BLaER1 (cell line): ENCODE results near the gene CACNA1D.

ENCODE experiments used
- H3K27ac ChIP-seq: shearing (Covaris generic); formaldehyde crosslinking; 2 replicates; pipeline ENCODE4 v1.8.1; 2022
- H3K27me3 ChIP-seq: shearing (Covaris generic); formaldehyde crosslinking; 2 replicates; pipeline ENCODE4 v1.8.1; 2022
- H3K36me3 ChIP-seq: shearing (Covaris generic); formaldehyde crosslinking; 2 replicates; pipeline ENCODE4 v1.8.1; 2022
- H3K4me1 ChIP-seq: shearing (Covaris generic); formaldehyde crosslinking; 2 replicates; pipeline ENCODE4 v1.8.1; 2022
- H3K4me2 ChIP-seq: shearing (Covaris generic); formaldehyde crosslinking; 2 replicates; pipeline ENCODE4 v1.8.1; 2022
- H3K4me3 ChIP-seq: shearing (Covaris generic); formaldehyde crosslinking; 2 replicates; pipeline ENCODE4 v1.8.1; 2022
- H3K9ac ChIP-seq: shearing (Covaris generic); formaldehyde crosslinking; 2 replicates; pipeline ENCODE4 v1.8.1; 2022
- H3K9me3 ChIP-seq: shearing (Covaris generic); formaldehyde crosslinking; 2 replicates; pipeline ENCODE4 v1.8.1; 2022
- H4K20me1 ChIP-seq: shearing (Covaris generic); formaldehyde crosslinking; 2 replicates; pipeline ENCODE4 v1.8.1; 2022
- Cebpa-rat ChIP-seq: shearing (Covaris generic); IDR thresholded peaks from 2 replicates; pipeline ENCODE4 v1.8.1; 2022

The CACNA1D gene

GRCh38 chr3:53729618-53730017 lies 235.2 kb downstream of the CACNA1D start:
- Histone ChIP-seq H3K9ac (no peak overlapping the region), H3K27ac (no peak overlapping the region), H4K20me1 (no peaks in the 10 kb centered on the region), H3K27me3 (no peaks in the 10 kb centered on the region), H3K4me2 (no peak overlapping the region), H3K36me3 (no peaks in the 10 kb centered on the region), H3K9me3 (no peaks in the 10 kb centered on the region), H3K4me3 (no peak overlapping the region), H3K4me1 (peaks cover 20% of the 10 kb centered on the region)
- no peak for TF ChIP-seq Cebpa-rat

DNA sequence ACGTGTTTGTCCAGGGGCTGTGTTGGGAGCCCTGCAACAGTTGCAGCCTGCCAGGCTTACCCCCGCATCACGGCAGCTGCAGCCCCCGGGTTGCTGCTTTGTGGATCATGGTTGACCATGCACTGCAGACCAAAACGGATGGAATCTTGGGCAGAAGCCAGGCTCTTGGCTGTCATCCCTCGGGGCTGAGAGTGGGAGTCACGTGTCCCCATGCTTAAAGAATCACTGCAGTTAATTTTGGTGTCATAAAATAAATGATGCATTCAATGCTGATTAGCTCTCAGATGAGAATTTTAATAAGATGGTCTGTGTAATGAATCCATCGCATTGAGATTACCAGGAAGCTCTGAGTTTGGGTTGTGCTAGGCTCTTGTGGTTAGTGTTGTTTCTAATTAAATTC lies 236.2 kb downstream of the CACNA1D start:
- TF ChIP-seq Cebpa-rat = no peak
- Histone ChIP-seq H3K4me3 (no peak overlapping the region), H3K4me1 (peaks cover 20% of the 10 kb centered on the region), H3K27me3 (no peaks in the 10 kb centered on the region), H4K20me1 (no peaks in the 10 kb centered on the region), H3K4me2 (peak overlapping the region; percentile 59), H3K36me3 (no peaks in the 10 kb centered on the region), H3K9ac (no peak overlapping the region), H3K27ac (no peak overlapping the region), H3K9me3 (no peaks in the 10 kb centered on the region)

DNA sequence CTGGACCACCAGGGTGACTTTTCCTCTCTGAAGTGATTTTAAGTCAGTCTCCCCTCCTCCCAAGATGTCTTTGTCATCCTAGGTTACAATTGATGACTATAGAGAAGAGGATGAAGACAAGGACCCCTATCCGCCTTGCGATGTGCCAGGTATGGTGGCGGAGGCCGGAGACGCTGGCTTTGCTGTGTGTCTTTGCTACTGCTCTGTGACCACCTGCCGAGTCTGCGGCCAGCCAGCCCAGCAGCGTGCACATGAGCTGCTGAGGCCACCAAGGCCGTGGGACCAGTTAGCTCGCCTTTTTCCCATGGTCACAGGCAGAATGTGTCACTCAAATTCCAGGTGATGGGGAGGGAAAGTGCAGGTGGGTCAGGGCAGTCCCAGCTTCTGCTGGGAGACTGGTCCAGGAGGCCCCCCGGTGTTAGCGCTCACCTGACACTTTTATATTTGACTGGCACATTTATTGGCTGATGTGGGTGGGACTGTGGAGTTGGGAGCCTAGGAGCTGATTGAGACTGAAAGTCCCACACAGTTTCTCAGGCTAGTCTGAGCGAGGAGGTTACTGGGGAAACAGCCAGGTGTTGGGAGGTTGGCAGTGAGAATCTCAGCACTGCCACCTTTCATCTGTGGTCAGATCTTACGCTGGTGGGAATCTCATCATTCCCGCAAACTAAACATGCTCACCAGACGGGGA lies 237.7 kb downstream of the CACNA1D start:
- H3K4me2 ChIP-seq = no peak overlapping the region
- no peaks in the 10 kb centered on the region for H3K36me3 ChIP-seq
- no peak overlapping the region for H3K9ac ChIP-seq
- TF ChIP-seq Cebpa-rat = no peak
- no peaks in the 10 kb centered on the region for H3K27me3 ChIP-seq
- H3K27ac ChIP-seq = no peak overlapping the region
- H3K4me1 ChIP-seq = peaks cover 20% of the 10 kb centered on the region
- no peaks in the 10 kb centered on the region for H4K20me1 ChIP-seq
- H3K9me3 ChIP-seq = no peaks in the 10 kb centered on the region
- H3K4me3 ChIP-seq = no peak overlapping the region

DNA sequence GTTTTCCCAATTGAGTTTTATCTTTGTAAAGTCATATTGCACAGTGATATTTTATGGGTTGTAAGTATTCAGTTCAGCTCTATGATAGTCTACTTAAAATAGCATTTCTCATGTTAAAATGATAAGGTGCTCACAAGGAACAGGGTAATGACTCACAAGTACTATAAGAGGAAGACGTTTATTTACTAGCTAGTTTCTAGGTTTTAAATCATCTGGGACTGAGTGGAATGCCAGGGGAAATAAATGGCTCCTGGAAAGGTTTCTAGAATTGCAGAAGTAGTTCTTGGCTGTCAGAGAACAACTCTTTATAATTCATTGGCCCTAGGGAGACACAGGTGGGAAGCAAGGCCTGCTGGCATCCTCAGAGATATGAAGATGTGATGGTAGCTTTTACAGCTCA lies 239.0 kb downstream of the CACNA1D start:
- Histone ChIP-seq H3K27me3 (no peaks in the 10 kb centered on the region), H3K9ac (no peak overlapping the region), H3K9me3 (no peaks in the 10 kb centered on the region), H4K20me1 (no peaks in the 10 kb centered on the region), H3K36me3 (no peaks in the 10 kb centered on the region), H3K4me1 (peaks cover 20% of the 10 kb centered on the region), H3K27ac (no peak overlapping the region), H3K4me3 (no peak overlapping the region), H3K4me2 (no peak overlapping the region)
- no peak for TF ChIP-seq Cebpa-rat

- no peaks in the 10 kb centered on the region for H3K36me3 ChIP-seq
- H4K20me1 ChIP-seq = no peaks in the 10 kb centered on the region
- no peaks in the 10 kb centered on the region for H3K4me1 ChIP-seq
- no peak overlapping the region for H3K4me3 ChIP-seq
- no peak for TF ChIP-seq Cebpa-rat
- H3K9me3 ChIP-seq = no peaks in the 10 kb centered on the region
- H3K4me2 ChIP-seq = no peak overlapping the region
- H3K27ac ChIP-seq = no peak overlapping the region
- no peak overlapping the region for H3K9ac ChIP-seq
- no peaks in the 10 kb centered on the region for H3K27me3 ChIP-seq
Measured at GRCh38 chr3:53739966-53740365, 245.6 kb downstream of the CACNA1D start.

GRCh38 chr3:53740956-53741355 lies 246.5 kb downstream of the CACNA1D start:
- TF ChIP-seq Cebpa-rat = no peak
- H3K4me2 ChIP-seq = no peak overlapping the region

GRCh38 chr3:53744351-53744750 lies 249.9 kb downstream of the CACNA1D start:
- no peak overlapping the region for H3K9ac ChIP-seq
- H3K27me3 ChIP-seq = no peaks in the 10 kb centered on the region
- no peaks in the 10 kb centered on the region for H4K20me1 ChIP-seq
- peaks cover 5% of the 10 kb centered on the region; the same call in 1 of the 2 replicates for H3K9me3 ChIP-seq
- H3K36me3 ChIP-seq = no peaks in the 10 kb centered on the region
- TF ChIP-seq Cebpa-rat = no peak
- no peak overlapping the region for H3K27ac ChIP-seq
- H3K4me1 ChIP-seq = no peaks in the 10 kb centered on the region
- no peak overlapping the region for H3K4me2 ChIP-seq
- no peak overlapping the region for H3K4me3 ChIP-seq

More at GRCh38 chr3:53740956-53741355, 246.5 kb downstream of the CACNA1D start:
- Histone ChIP-seq H3K27me3 (no peaks in the 10 kb centered on the region), H3K4me1 (no peaks in the 10 kb centered on the region), H3K4me3 (no peak overlapping the region), H4K20me1 (no peaks in the 10 kb centered on the region), H3K9ac (no peak overlapping the region), H3K27ac (no peak overlapping the region), H3K9me3 (peaks cover 5% of the 10 kb centered on the region; the same call in 1 of the 2 replicates), H3K36me3 (no peaks in the 10 kb centered on the region)

GRCh38 chr3:53747559-53747958 lies 253.1 kb downstream of the CACNA1D start:
- Histone ChIP-seq H3K27me3 (no peaks in the 10 kb centered on the region), H3K36me3 (no peaks in the 10 kb centered on the region), H3K27ac (no peak overlapping the region), H3K9me3 (peaks cover 5% of the 10 kb centered on the region; the same call in 1 of the 2 replicates), H3K4me3 (no peak overlapping the region), H3K4me2 (no peak overlapping the region), H3K4me1 (peaks cover 11% of the 10 kb centered on the region), H4K20me1 (no peaks in the 10 kb centered on the region), H3K9ac (no peak overlapping the region)
- TF ChIP-seq Cebpa-rat = no peak

- Histone ChIP-seq H4K20me1 (no peaks in the 10 kb centered on the region), H3K36me3 (no peaks in the 10 kb centered on the region), H3K4me3 (no peak overlapping the region), H3K9me3 (peaks cover 5% of the 10 kb centered on the region; the same call in 1 of the 2 replicates), H3K27me3 (no peaks in the 10 kb centered on the region), H3K4me2 (no peak overlapping the region), H3K4me1 (peaks cover 11% of the 10 kb centered on the region), H3K27ac (no peak overlapping the region), H3K9ac (no peak overlapping the region)
- TF ChIP-seq Cebpa-rat = no peak
Measured at GRCh38 chr3:53748512-53749271, 254.3 kb downstream of the CACNA1D start.

DNA sequence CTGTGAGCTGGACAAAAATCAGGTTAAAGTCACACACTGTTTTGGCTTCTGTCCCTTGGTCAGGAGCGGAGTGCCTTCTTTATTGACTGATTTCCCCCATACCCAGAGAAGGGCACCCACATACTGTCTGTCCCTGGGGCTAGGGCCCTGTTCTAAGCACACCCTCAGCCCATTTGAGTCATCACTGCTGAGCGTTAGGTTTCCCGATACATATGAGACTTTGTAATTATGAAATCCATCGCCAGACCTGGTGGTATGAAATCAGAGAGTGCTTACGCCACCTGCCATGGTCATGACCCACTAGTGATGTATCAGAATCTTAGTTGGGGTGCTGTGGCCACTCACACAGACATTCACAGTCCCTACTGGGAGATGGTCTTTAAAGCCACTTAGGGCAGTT lies 255.0 kb downstream of the CACNA1D start:
- no peak for TF ChIP-seq Cebpa-rat
- Histone ChIP-seq H3K4me2 (no peak overlapping the region), H4K20me1 (no peaks in the 10 kb centered on the region), H3K9me3 (peaks cover 5% of the 10 kb centered on the region; the same call in 1 of the 2 replicates), H3K9ac (no peak overlapping the region), H3K4me3 (no peak overlapping the region), H3K36me3 (no peaks in the 10 kb centered on the region), H3K27me3 (no peaks in the 10 kb centered on the region), H3K4me1 (peaks cover 11% of the 10 kb centered on the region), H3K27ac (no peak overlapping the region)
